Measurements from ENCODE around the gene TSG101. TPM values are rescaled to one million over a fixed set of nuclear protein-coding genes. Genes with fewer than 3 reads are reported as not detected.

Gene TSG101
- total RNA-seq, 4 donors from 2014 or later: 60.1 to 93.2 (median 80.5) TPM

GRCh38 chr11:18493310-18493709, 33.4 kb downstream of the TSG101 start:
- no peak overlapping the region for H3K4me3 ChIP-seq
- H3K4me1 ChIP-seq: no peaks in the 10 kb centered on the region
- WGBS: 93% methylated on average over 4 of the region's 4 CpGs
- no peaks in the 10 kb centered on the region for H3K9me3 ChIP-seq
- intact Hi-C loops (cut with DNase I): no loop called here
- no peak overlapping the region for H3K27ac ChIP-seq (replicated peaks in 1 of 4)
- no peaks in the 10 kb centered on the region for H3K27me3 ChIP-seq
- peaks cover 10 to 89% (median 56%) of the 10 kb centered on the region in 4 donors for H3K36me3 ChIP-seq
- TF ChIP-seq POLR2A (IDR thresholded peaks at IDR 0.05; ENCODE audit: low read depth) (no peak), POLR2AphosphoS5 (IDR thresholded peaks at IDR 0.05) (no peak), CTCF (IDR thresholded peaks at IDR 0.05) (no peak)
- DNase-seq (ENCODE audit: extremely low spot score): no peak

GRCh38 chr11:18492888-18493287, 33.9 kb downstream of the TSG101 start:
- Histone ChIP-seq H3K9me3 (no peaks in the 10 kb centered on the region), H3K27me3 (no peaks in the 10 kb centered on the region), H3K4me1 (no peaks in the 10 kb centered on the region), H3K36me3 (peaks cover 10 to 86% (median 54%) of the 10 kb centered on the region in 4 donors), H3K27ac (replicated peaks in 1 of 4) (no peak overlapping the region), H3K4me3 (no peak overlapping the region)
- intact Hi-C loops (cut with DNase I): no loop called here
- no peak for DNase-seq (ENCODE audit: extremely low spot score)
- TF ChIP-seq EP300 (IDR thresholded peaks at IDR 0.05) (no peak), POLR2AphosphoS5 (IDR thresholded peaks at IDR 0.05) (no peak), CTCF (IDR thresholded peaks at IDR 0.05) (no peak), POLR2A (IDR thresholded peaks at IDR 0.05; ENCODE audit: low read depth) (no peak)

GRCh38 chr11:18491924-18492323, 34.8 kb downstream of the TSG101 start:
- 97% methylated on average over 2 of the region's 2 CpGs for WGBS

GRCh38 chr11:18490736-18491485, 35.8 kb downstream of the TSG101 start:
- Histone ChIP-seq H3K4me3 (no peak overlapping the region), H3K27ac (replicated peaks in 1 of 4) (no peak overlapping the region), H3K27me3 (no peaks in the 10 kb centered on the region), H3K9me3 (no peaks in the 10 kb centered on the region), H3K36me3 (peaks cover 6 to 75% (median 48%) of the 10 kb centered on the region in 4 donors), H3K4me1 (no peaks in the 10 kb centered on the region)
- TF ChIP-seq EP300 (IDR thresholded peaks at IDR 0.05) (no peak), POLR2A (IDR thresholded peaks at IDR 0.05; ENCODE audit: low read depth) (no peak), CTCF (IDR thresholded peaks at IDR 0.05) (no peak), POLR2AphosphoS5 (IDR thresholded peaks at IDR 0.05) (no peak)
- intact Hi-C loops (cut with DNase I): no loop called here
- WGBS: 92% methylated on average over 15 of the region's 15 CpGs
- no peak for DNase-seq (ENCODE audit: extremely low spot score)

More at GRCh38 chr11:18491924-18492323, 34.8 kb downstream of the TSG101 start:
- Histone ChIP-seq H3K4me1 (no peaks in the 10 kb centered on the region), H3K4me3 (no peak overlapping the region), H3K27me3 (no peaks in the 10 kb centered on the region), H3K27ac (replicated peaks in 1 of 4) (no peak overlapping the region), H3K36me3 (peaks cover 10 to 80% (median 52%) of the 10 kb centered on the region in 4 donors), H3K9me3 (no peaks in the 10 kb centered on the region)
- intact Hi-C loops (cut with DNase I): no loop called here
- DNase-seq (ENCODE audit: extremely low spot score): no peak
- TF ChIP-seq EP300 (IDR thresholded peaks at IDR 0.05) (no peak), POLR2A (IDR thresholded peaks at IDR 0.05; ENCODE audit: low read depth) (no peak), CTCF (IDR thresholded peaks at IDR 0.05) (no peak), POLR2AphosphoS5 (IDR thresholded peaks at IDR 0.05) (no peak)
